HG03521 (cell line): Measurements from ENCODE around the gene DDX49.
"Not testable (repeated sequence)": the region's sequence is repeated elsewhere in the genome, so short reads cannot be mapped to it uniquely, and the experiment has no call there.

Experiments used
- ATAC-seq: cut with Tn5 transposase; IDR thresholded peaks from one replicate; pipeline ENCODE4 v1.9.1; 2021; ENCODE audit warnings: mild to moderate bottlenecking, moderate library complexity; ENCODE audit not compliant: unreplicated experiment

The DDX49 gene

DNA sequence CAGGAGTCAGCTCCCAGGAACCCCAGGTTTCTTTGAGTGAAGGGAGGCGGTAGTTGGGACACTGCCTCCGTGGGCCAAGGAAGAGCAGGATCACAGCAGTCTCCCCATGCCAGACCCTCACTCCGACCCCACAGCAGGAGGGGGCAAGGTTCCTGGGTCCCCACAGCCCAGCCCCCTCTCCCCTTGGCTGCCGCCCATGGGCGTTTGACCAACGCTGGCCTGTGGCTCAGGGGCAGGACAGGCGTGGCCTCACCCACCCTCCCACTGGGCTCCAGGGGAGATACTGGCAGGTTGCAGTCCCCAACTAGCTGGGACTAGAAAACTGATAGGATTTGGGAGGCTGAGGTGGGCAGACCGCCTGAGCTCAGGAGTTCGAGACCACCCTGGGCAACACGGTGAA lies 9.5 kb upstream of the DDX49 start:
- ATAC-seq, result no peak

DNA sequence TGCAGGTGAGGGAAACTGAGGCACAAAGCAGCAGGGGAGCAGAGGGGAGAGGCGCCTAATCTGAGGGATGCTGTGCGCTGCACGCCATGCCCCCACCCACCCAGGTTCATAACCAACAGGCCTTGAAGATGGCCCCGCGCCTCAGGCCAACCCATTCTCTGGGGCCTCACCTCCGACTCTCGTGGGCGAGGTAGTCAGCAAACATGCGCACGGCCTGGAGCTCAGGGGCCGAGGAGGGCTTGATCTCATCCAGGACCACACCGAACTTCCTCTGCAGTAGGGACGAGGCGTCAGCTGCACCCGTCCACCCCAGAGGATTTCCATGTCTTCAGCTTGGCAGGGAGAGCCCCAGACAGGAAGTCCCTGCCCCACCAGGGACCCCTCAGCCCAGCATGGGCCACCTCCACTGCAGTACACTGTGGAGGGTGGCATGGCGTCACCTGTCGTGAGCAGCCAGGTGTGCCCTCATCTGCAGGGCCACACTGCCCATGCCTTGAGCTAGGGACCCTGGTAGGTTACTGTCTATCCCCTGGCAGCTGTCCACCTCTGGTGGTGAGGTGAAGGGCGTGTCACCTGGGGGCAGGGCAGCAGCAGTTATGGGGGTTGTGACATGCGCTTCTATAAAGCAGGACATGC lies 8.6 kb upstream of the DDX49 start:
- no peak for ATAC-seq

DNA sequence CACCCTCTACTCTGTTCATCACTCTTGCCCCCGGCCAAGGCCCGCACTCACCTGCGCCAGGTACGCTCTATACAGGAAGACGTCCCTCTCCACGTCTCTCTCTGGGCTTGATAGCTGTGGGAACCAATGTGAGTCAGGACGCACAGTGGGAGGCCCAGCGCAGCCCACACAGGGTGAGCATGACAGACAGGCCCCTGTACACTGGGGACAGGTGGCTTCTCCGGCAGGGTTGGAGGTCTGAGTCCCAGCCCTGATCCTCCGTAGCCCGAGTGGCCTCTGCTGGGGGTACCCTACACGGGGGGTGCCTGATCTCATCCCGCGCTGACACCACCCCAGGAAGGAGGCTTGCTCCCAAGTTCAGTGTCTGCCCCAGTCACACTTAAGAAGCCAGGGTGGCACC lies 6.6 kb upstream of the DDX49 start:
- ATAC-seq, result no peak

DNA sequence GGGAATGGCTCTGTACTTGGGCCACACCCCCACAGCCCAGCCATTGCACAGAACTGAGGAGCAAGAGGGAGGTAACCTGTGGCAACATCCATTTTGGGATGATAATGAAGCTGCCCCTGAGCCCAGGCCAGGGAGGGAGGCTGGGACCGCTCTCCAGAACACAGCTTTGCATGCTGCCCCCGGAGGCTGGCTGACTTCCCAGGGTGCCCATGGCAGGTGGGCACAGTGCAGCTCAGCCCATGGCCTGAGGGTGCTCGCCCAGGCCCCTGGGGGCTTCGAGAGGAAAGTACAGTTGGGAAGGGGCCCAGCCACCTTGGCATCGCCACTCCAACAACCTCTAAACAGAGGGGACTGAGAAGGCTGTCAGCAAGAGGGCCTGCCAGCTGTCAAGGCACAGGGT lies 6.0 kb upstream of the DDX49 start:
- no peak for ATAC-seq

DNA sequence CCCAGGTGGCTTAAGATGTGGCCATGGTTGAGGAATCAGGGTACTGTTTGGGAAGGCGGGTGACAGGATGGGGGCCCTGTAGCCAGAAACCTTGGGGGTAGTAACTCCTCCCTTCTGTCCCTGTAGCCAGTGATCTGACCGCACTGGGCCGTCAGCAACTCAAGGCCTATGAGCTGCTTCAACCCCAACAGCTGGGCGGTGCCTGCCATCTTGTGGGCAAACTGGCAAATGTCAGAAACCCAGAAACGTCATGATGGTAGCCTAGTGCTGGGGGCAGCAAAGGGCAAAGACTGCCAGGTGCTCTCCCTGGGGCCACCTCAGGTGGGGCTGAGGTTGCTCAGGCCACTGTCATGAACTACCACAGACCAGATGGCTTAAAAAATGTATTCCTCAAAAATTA lies 3.9 kb upstream of the DDX49 start:
- no peak for ATAC-seq

DNA sequence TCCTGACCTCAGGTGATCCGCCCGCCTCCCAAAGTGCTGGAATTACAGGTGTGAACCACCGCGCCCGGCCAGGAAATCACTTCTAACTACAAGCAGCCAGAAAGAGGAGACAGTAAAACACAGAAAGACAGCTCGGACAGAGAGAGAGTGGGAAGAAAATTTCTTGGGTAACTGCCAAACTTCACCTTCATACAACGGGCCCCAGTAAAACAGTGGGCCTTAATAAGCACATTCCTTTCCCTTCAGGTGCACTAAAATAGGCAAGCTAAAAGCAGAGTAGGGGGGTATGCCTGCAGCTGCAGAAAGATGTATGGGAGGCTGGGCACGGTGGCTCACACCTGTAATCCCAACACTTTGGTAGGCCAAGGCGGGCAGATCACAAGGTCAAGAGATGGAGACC lies 1.9 kb upstream of the DDX49 start:
- not testable (repeated sequence) for ATAC-seq

DNA sequence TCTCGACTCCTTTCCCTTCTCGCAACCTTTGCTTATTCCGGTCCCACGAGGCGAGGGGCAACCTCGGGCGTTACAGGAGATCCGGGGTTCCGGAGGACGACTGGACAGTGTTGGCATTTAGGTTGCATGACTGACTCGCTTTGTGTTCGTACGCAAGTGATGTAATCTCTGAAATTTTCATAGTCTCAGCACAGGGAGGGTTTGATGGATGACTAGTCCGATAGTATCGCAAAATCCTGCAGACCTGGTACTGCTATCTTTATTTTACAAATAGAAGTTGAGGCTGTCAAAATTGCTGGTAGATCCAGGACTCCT lies 342 bp downstream of the DDX49 start:
- no peak for ATAC-seq

DNA sequence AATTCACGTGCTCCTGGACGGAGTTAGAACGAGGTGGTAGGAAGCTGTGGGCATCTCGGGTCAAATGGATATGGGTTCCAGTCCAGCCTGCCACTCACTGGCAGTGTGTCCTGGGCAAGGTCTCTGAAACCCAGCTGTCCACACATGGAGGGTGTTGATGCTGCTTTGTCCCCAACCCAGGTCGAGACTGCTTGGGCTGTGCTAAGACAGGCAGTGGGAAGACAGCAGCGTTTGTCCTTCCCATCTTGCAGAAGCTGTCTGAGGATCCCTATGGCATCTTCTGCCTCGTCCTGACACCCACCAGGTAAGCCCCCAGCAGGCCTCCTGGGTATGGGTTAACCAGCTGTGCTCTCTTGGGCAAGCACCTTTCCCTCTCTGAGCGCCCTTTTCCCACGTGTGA lies 885 bp downstream of the DDX49 start:
- ATAC-seq, result no peak

DNA sequence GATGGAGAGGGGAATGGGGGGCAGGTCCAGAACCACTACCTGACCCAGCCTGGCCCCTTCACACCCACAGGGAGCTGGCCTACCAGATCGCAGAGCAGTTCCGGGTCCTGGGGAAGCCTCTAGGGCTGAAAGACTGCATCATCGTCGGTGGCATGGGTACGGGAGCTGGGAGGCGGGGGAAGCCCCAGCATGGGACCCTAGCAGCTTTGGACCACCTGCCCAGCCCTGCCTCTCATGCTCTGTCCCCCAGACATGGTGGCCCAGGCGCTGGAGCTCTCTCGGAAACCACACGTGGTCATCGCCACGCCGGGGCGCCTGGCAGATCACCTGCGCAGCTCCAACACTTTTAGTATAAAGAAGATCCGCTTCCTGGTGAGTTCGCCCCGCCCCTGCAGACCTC lies 2.1 kb downstream of the DDX49 start:
- ATAC-seq, result no peak

DNA sequence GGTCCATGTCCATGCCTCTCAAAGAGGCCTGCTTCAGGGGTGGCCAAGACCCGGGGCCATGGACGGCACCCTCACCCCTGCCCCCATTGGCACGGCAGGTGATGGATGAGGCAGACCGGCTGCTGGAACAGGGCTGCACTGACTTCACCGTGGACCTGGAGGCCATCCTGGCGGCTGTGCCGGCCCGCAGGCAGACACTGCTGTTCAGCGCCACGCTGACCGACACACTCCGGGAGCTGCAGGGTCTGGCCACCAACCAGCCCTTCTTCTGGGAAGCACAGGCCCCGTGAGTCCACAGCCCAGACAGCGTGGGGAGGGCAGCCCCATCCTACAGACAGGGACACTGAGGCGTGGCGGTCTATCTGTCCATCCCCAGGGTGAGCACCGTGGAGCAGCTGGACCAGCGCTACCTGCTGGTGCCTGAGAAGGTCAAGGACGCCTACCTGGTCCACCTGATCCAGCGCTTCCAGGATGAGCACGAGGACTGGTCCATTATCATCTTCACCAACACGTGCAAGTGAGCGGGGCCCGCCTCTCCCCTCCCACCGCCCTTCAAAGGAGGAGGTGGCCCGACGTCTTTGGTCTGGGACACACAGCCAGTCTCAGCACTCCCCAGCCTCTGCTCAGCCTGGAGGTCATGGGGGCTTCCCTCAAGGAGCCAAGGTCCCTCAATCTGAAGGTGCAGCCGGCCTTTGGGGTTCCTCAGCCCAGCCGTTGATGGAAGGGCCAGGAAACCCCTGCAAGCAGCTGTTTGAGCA lies 2.9 kb downstream of the DDX49 start:
- ATAC-seq, result no peak

DNA sequence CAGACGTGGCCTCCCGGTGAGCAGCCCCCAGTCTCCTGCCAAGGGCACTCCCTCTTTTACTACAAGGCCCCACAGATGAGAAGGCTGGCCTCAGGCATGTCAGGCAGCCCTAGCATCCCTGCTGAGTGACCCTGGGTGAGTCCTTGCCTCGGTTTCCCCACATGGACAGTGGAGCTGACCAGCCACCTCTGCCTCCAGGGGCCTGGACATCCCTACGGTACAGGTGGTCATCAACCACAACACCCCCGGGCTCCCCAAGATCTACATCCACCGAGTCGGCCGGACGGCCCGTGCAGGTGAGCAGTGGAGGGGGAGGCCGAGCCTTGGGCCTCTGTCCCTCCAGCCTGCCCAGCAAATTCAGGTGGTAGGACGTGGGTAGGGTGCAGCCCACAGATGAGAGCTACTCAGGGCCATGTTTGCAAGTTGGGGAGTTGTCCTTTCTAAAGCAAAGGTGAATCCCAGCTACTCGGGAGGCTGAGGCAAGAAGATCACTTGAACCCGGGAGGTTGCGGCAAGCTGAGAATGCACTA lies 5.2 kb downstream of the DDX49 start:
- ATAC-seq, result no peak

DNA sequence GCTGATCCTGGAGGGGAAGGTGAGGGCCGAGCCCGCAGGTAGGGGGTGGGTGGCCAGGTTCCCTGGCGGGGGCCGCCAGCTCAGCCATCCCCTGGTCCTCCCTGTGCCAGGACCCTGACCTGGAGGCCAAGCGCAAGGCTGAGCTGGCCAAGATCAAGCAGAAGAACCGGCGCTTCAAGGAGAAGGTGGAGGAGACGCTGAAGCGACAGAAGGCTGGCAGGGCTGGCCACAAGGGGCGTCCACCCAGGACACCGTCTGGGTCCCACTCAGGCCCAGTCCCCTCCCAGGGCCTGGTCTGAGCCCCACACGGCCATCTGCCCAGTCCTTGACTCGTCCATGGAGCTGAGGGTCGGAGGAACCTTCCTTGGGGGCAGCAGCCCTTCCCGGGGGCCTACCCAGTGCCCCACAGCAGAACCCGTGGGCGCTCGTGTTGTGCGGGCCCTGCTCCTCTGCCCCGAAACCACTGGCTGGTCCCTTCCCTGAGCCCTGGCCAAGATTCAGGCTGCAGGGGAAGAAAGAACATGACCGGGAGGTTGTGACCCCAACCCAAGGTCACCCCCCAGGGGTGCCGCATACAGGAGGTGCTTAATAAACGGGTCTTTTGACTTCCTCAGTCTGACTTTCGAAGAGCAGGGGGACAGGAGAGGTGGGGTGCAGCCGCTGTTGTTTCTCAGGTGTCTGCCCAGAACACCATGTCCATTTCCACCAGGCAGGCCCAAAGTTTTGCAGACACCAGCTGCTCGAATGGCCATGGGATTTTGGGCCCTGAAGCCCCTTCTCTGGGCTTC lies 8.7 kb downstream of the DDX49 start:
- ATAC-seq, result no peak

DNA sequence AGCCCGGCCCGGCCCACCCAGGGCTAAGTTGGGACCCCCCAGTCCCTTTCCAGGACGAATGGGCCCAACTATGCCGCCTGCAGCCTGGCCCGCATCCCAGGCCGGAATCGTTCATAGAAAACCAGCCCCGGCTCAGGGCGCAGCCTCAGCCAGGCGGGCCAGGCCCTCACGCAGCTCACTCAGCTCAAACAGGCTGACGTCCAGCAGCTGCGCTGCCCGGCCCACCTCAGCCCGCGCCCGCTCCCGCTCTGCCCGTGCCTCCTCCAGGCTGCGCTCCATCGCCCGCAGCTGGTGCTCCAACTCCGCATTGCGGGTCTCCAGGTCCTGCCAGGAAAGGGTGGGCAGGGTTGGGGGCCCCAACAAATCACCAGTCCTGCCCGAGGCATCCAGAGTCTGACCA lies 9.8 kb downstream of the DDX49 start:
- no peak for ATAC-seq

DNA sequence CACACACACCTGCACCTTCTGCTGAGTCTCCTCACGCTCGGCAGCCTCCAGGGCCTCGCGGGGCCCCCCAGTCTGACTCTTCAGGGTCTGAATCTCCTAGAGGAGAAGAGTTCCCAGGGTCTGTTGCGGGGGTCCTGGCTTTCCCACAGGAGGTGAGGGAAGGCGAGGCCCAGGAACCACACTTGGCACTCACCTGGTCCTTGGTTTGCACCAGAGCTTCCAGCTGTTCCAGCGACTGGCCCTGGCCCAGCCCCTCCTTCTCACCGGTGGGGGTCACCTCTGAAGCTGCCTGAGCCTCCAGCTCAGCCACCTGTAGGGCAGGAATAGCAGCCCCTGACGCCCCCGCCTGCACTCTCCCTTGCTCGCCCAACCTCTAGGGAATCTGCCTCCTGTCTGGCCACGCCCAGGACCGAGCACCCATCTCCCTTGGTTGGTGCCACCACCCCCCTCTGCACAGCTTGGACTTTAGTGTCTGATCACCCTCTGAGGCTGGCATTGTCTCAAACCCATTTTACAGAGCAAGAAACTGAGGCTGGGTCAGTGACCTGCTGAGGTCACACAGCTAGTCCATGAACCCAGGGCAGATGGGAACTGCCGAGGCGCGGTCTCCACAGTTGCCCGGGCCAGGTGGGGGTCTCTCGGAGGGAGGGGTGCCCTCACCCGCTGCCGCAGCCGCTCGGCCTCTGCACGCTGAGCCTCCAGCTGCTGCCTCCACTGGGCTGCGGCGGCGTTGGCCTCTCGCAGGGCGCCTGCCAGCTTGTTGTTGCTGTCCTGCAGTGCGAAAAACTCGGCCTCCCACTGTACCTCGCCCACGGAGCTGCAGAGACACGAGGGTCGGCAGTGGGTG lies 12.0 kb downstream of the DDX49 start:
- no peak for ATAC-seq

DNA sequence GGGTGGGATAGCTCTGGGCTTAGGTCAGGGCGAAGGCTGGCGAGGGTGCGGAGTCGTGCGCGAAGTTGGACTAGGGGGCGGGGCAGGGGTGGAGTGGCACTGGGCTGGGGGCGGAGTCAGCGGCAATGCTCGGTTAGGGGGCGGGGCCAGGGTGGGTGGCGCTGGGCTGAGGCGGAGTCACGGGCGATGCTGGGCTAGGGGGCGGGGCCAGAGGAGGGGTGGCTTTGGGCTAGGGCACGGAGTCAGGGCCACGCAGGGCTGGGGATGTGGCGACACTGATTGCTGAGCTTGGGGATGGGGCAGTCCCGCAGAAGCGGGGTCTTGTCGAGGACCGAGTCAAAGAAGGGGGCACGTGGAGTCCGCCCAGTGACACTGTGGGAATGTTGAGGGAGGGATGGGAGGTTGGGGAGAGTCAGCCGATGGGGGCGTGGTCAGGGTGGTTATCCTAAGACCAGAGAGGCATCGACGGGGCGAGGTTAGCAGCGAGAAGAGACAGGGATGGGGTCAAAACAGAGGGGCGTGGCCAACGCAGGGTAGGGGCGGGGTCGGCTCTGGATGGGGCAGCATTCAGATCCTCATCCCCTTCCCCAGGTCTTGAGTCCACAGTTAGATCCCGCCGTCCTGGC lies 12.8 kb downstream of the DDX49 start:
- no peak for ATAC-seq

DNA sequence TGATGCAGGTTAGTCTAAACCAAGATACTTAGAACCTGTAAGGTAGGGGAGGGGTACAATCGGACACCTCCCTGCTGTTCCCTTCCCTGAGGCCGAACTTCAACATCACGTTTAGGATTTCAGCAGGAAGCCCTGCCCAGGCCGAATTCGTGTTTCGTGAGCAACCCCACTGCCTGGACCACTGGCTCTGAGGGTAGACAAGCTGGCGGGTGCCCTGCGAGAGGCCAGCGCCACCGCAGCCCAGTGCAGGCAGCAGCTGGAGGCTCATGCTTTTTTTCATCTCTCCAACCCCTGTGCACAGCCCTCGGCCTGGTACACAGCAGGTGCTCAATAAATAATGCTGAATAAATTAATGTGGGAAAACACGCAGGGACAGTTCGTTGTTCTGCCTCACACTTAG lies 13.8 kb downstream of the DDX49 start:
- ATAC-seq, result no peak

DNA sequence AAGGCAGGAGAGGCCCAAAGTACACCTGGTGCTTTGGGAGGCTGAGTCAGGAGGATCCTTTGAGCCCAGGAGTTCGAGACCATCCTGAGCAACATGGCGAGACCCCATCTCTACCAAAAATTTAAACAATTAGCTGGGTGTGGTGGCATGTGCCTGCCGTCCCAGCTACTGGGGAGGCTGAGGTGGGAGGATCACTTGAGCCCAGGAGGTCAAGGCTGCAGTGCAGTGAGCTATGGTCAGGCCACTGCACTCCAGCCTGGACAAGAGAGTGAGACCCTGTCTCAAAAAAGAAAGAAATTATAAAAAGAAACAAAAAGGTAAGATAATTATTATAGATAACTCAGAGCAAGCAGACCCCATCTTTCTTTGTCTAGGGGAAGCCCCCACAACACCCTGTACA lies 19.6 kb downstream of the DDX49 start:
- ATAC-seq, result no peak

DNA sequence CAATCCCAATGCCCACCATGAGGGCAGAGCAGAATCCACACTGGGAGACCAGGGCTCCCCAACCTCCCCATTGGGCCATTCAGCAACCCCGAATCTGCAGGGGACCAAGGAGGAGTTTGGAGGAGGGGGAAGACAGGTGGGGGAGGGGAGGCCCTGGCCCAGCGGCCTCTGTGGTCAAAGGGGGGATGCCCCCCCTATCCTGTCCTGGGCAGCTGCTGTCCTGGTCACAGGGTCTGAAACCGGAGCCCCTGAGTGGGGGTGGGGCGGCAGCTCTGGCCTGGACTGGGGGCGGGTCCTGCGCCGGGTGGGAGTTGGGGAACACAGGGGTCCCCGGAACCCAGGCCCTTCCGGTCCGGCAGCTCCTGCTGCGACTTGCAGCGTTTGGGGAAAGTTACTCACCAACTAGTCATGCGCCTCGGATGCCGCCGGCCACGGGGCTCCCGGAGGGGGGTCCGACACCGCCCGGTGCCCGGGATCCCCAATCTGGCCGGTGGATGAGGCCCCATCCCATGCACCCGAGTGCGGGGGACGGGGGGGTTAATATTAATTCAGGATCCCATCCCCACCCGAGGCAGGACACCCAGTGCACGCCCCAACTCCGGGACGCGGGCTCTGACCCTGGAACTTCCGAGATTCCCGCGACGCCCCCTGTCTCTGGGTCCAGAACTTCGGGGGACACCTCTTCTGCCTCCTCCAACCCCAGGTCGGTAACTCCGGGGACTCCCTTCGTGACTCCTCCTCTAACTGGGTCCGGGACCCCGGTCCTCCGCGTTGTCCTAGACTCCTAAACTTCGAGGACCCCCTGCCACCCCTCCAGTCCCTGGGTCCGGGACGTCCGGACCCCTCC lies 20.6 kb downstream of the DDX49 start:
- no peak for ATAC-seq

DNA sequence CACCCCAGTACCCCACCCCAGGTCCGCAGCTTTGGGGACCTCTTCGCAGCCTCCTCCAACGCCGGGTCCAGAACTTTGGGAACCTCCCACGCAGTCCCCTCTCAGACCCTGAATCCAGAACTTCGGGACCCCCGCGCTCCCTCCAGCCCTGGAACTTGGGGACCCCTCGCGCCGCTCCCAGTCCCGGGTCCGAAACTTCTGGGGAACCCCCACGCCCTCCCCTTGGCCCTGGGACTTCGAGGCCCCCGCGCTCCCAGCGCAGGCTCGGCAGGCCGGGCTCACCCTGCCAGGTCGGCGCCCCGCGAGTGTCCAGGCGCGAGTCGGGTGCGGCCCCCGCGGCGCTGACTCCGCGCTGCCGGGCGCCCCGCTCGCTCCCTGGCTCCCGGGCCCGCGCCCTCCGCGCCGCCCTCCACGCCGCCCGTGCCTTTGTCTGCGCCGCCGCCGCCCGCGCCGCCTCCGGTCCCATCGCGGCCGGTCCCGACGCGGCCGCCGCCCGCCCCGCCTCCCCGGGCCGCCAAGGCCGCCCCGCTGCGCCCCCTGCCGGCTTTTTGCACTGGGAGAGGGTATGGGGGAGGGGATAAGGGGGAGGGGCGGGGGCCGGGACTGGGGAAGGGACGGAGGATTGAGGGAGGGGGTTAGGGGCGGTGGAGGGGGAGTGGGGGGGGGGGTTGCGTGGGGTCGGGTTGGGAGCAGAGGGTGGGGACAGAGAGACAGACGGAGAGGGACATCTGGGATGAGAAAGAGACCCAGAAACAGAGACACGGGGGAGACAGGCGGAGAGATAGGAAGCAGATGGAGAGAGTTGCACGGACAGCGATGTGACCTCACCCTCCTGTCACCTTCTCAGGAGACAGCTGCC lies 21.5 kb downstream of the DDX49 start, which contains the start of gene HOMER3:
TSS of gene HOMER3 (minus strand) at position 449 of the 859 bp plus-strand sequence. CDS start 2,235 bp downstream, outside the sequence.
- no peak for ATAC-seq
